BLaER1 (cell line): ENCODE measurements around the gene GOLPH3.

Experiments used
- H3K27ac ChIP-seq: shearing (Covaris generic); formaldehyde crosslinking; 2 replicates; pipeline ENCODE4 v1.8.1; 2022
- H3K27me3 ChIP-seq: shearing (Covaris generic); formaldehyde crosslinking; 2 replicates; pipeline ENCODE4 v1.8.1; 2022
- H3K36me3 ChIP-seq: shearing (Covaris generic); formaldehyde crosslinking; 2 replicates; pipeline ENCODE4 v1.8.1; 2022
- H3K4me1 ChIP-seq: shearing (Covaris generic); formaldehyde crosslinking; 2 replicates; pipeline ENCODE4 v1.8.1; 2022
- H3K4me2 ChIP-seq: shearing (Covaris generic); formaldehyde crosslinking; 2 replicates; pipeline ENCODE4 v1.8.1; 2022
- H3K4me3 ChIP-seq: shearing (Covaris generic); formaldehyde crosslinking; 2 replicates; pipeline ENCODE4 v1.8.1; 2022
- H3K9ac ChIP-seq: shearing (Covaris generic); formaldehyde crosslinking; 2 replicates; pipeline ENCODE4 v1.8.1; 2022
- H3K9me3 ChIP-seq: shearing (Covaris generic); formaldehyde crosslinking; 2 replicates; pipeline ENCODE4 v1.8.1; 2022
- H4K20me1 ChIP-seq: shearing (Covaris generic); formaldehyde crosslinking; 2 replicates; pipeline ENCODE4 v1.8.1; 2022
- Cebpa-rat ChIP-seq: shearing (Covaris generic); IDR thresholded peaks from 2 replicates; pipeline ENCODE4 v1.8.1; 2022

The GOLPH3 gene

GRCh38 chr5:32116574-32117313 is 57.4 kb downstream of the GOLPH3 start:
- H4K20me1 ChIP-seq, result peaks cover 21% of the 10 kb centered on the region; the same call in 1 of the 2 replicates
- TF ChIP-seq Cebpa-rat, result no peak
- H3K27me3 ChIP-seq, result no peaks in the 10 kb centered on the region
- H3K27ac ChIP-seq, result no peak overlapping the region
- H3K9me3 ChIP-seq, result no peaks in the 10 kb centered on the region
- H3K4me3 ChIP-seq, result no peak overlapping the region
- H3K36me3 ChIP-seq, result peaks cover 82% of the 10 kb centered on the region
- H3K4me1 ChIP-seq, result no peaks in the 10 kb centered on the region
- no peak overlapping the region for H3K4me2 ChIP-seq
- no peak overlapping the region for H3K9ac ChIP-seq

GRCh38 chr5:32115985-32116384 is 58.1 kb downstream of the GOLPH3 start:
- Histone ChIP-seq H4K20me1 (peaks cover 18% of the 10 kb centered on the region; the same call in 1 of the 2 replicates), H3K27ac (no peak overlapping the region), H3K9ac (no peak overlapping the region), H3K4me2 (no peak overlapping the region), H3K36me3 (peaks cover 82% of the 10 kb centered on the region), H3K27me3 (no peaks in the 10 kb centered on the region), H3K4me1 (no peaks in the 10 kb centered on the region), H3K4me3 (no peak overlapping the region), H3K9me3 (no peaks in the 10 kb centered on the region)
- no peak for TF ChIP-seq Cebpa-rat

DNA sequence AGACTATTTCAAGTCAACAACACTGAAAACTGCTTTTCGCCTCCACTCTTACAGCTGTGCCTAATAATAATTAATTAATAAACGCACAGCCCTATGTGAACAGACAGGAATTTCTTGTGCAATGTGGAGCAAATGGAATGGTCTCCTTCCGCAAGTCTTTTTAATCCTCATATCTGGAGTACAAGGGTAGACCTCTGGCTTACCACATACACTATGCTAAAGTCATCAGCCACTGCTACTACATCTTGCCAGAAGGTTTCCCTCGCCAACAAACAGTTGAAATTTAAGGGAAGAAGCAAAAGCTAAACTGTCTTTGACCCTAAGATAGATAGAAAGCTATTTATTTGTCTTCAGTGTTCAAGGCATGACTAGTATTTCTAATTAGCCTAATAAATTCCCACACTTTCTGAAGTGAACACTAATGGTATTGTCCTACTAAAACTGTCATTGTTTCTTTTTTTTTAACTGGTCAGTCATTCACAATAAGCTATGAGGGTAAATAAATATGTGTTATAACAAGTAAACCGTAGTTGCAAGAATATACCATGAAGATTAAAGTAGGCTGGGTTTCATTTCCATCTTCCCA is 63.9 kb downstream of the GOLPH3 start:
- Histone ChIP-seq H3K4me2 (no peak overlapping the region), H3K27ac (no peak overlapping the region), H3K4me3 (no peak overlapping the region), H3K36me3 (peaks cover 88% of the 10 kb centered on the region), H3K4me1 (no peaks in the 10 kb centered on the region), H3K27me3 (no peaks in the 10 kb centered on the region), H4K20me1 (no peaks in the 10 kb centered on the region), H3K9me3 (no peaks in the 10 kb centered on the region), H3K9ac (no peak overlapping the region)
- no peak for TF ChIP-seq Cebpa-rat

- no peak overlapping the region for H3K4me3 ChIP-seq
- no peak for TF ChIP-seq Cebpa-rat
- H3K9ac ChIP-seq, result no peak overlapping the region
- H3K27ac ChIP-seq, result no peak overlapping the region
- H3K36me3 ChIP-seq, result peaks cover 90% of the 10 kb centered on the region
- no peaks in the 10 kb centered on the region for H3K4me1 ChIP-seq
- H3K27me3 ChIP-seq, result no peaks in the 10 kb centered on the region
- H3K4me2 ChIP-seq, result no peak overlapping the region
- H3K9me3 ChIP-seq, result no peaks in the 10 kb centered on the region
- H4K20me1 ChIP-seq, result no peaks in the 10 kb centered on the region
Measured at GRCh38 chr5:32109236-32109635, 64.9 kb downstream of the GOLPH3 start.

- Histone ChIP-seq H3K36me3 (peaks cover 90% of the 10 kb centered on the region), H3K27me3 (no peaks in the 10 kb centered on the region), H3K4me1 (no peaks in the 10 kb centered on the region), H3K4me3 (no peak overlapping the region), H3K27ac (no peak overlapping the region), H3K9me3 (no peaks in the 10 kb centered on the region), H3K4me2 (no peak overlapping the region), H4K20me1 (no peaks in the 10 kb centered on the region), H3K9ac (no peak overlapping the region)
- no peak for TF ChIP-seq Cebpa-rat
Measured at GRCh38 chr5:32108167-32108566, 66.0 kb downstream of the GOLPH3 start.

DNA sequence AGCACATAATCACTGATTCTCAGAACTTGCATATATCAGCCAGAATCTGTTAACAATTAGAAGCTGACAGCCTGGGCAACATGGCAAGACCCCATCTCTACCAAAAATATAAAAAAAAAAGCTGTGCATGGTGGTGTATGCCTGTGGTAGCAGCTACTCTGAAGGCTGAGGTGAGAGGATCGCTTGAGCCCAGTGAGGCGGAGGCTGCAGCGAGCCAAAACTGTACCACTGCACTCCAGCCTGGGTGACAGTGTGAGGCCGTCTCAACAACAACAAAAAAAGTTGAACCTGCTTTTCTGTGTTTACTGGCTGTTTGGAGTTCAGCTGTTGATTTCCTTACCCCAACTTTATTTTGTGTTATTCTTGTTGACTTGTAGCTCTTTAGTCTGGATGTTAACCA is 66.8 kb downstream of the GOLPH3 start:
- Histone ChIP-seq H3K9me3 (no peaks in the 10 kb centered on the region), H3K36me3 (peaks cover 91% of the 10 kb centered on the region), H3K27me3 (no peaks in the 10 kb centered on the region), H3K4me1 (no peaks in the 10 kb centered on the region), H3K27ac (no peak overlapping the region), H4K20me1 (no peaks in the 10 kb centered on the region), H3K4me2 (no peak overlapping the region), H3K9ac (no peak overlapping the region), H3K4me3 (no peak overlapping the region)
- TF ChIP-seq Cebpa-rat, result no peak

- no peaks in the 10 kb centered on the region for H4K20me1 ChIP-seq
- H3K4me2 ChIP-seq, result no peak overlapping the region
- TF ChIP-seq Cebpa-rat, result no peak
- H3K27me3 ChIP-seq, result no peaks in the 10 kb centered on the region
- H3K4me1 ChIP-seq, result no peaks in the 10 kb centered on the region
- no peak overlapping the region for H3K9ac ChIP-seq
- no peak overlapping the region for H3K27ac ChIP-seq
- no peak overlapping the region for H3K4me3 ChIP-seq
- H3K9me3 ChIP-seq, result no peaks in the 10 kb centered on the region
- peaks cover 91% of the 10 kb centered on the region for H3K36me3 ChIP-seq
Measured at GRCh38 chr5:32103521-32103920, 70.6 kb downstream of the GOLPH3 start.

DNA sequence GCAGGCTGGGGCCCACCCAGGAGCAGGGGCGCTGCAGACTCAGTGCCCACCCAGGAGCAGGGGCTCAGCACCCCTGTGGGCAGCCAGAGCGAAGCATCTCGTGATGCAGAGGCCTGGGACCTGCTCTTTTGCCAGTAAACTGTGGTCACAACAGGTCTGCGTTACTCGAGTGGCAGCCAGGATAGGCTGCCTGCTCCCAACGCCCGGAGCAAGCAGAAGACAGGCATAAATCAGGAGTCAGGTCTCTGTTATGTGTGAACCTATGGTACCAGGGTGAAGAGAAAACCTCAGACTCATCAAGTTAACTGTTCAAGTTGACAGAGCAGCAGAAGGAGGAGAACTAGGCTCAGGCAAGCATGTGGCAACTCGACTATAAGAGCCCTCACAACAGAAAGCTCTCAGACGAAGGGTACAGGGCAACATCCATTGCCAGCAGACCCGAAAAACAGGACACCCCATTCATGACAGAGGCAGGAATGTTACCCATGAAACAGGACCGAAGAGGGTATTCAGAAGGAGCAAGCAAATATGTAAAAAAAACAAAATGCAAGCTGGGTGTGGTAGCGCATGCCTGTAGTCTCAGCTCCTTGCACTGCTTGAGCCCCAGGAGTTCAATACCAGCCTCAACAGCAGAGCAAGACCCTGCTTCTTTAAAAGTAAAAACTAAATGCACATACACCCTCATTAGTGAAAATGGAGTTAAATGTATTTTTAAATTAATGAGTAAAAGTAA is 71.7 kb downstream of the GOLPH3 start:
- H3K9ac ChIP-seq, result no peak overlapping the region
- H3K27me3 ChIP-seq, result no peaks in the 10 kb centered on the region
- peaks cover 91% of the 10 kb centered on the region for H3K36me3 ChIP-seq

GRCh38 chr5:32100691-32101302 is 73.3 kb downstream of the GOLPH3 start:
- no peaks in the 10 kb centered on the region for H3K4me1 ChIP-seq
- no peak overlapping the region for H3K27ac ChIP-seq
- no peak overlapping the region for H3K4me2 ChIP-seq
- H4K20me1 ChIP-seq, result no peaks in the 10 kb centered on the region
- H3K27me3 ChIP-seq, result no peaks in the 10 kb centered on the region
- no peak overlapping the region for H3K9ac ChIP-seq
- no peak for TF ChIP-seq Cebpa-rat
- no peaks in the 10 kb centered on the region for H3K9me3 ChIP-seq
- H3K4me3 ChIP-seq, result no peak overlapping the region
- H3K36me3 ChIP-seq, result peaks cover 75% of the 10 kb centered on the region

More for the DNA sequence above, 71.7 kb downstream of the GOLPH3 start:
- no peak for TF ChIP-seq Cebpa-rat
- Histone ChIP-seq H3K27ac (no peak overlapping the region), H3K9me3 (no peaks in the 10 kb centered on the region), H4K20me1 (no peaks in the 10 kb centered on the region), H3K4me3 (no peak overlapping the region), H3K4me2 (no peak overlapping the region), H3K4me1 (no peaks in the 10 kb centered on the region)

- no peak overlapping the region for H3K4me2 ChIP-seq
- no peak overlapping the region for H3K9ac ChIP-seq
- no peak overlapping the region for H3K27ac ChIP-seq
- no peak overlapping the region for H3K4me3 ChIP-seq
- H4K20me1 ChIP-seq, result no peaks in the 10 kb centered on the region
- H3K9me3 ChIP-seq, result no peaks in the 10 kb centered on the region
- H3K27me3 ChIP-seq, result no peaks in the 10 kb centered on the region
- no peak for TF ChIP-seq Cebpa-rat
- H3K36me3 ChIP-seq, result peaks cover 72% of the 10 kb centered on the region
- no peaks in the 10 kb centered on the region for H3K4me1 ChIP-seq
Measured at GRCh38 chr5:32100230-32100629, 73.9 kb downstream of the GOLPH3 start.
